ENCODE data around the gene SLC12A8. TPM values are rescaled to one million over a fixed set of nuclear protein-coding genes. Genes with fewer than 3 reads are reported as not detected.

The SLC12A8 gene
- polyA plus RNA-seq, 3 donors, result 4.7 to 8.3 (median 5.6) TPM

- no peak for DNase-seq (ENCODE audit: extremely low read depth in 1 of 11, low read depth in 9 of 11, low spot score in 4 of 11)
Measured at GRCh38 chr3:125191256-125191655, 21.3 kb downstream of the SLC12A8 start.

GRCh38 chr3:125190786-125191185 lies 21.8 kb downstream of the SLC12A8 start:
- no peak for DNase-seq (ENCODE audit: extremely low read depth in 1 of 11, low read depth in 9 of 11, low spot score in 4 of 11)

GRCh38 chr3:125189378-125190165 lies 23.0 kb downstream of the SLC12A8 start:
- no peak for DNase-seq (ENCODE audit: extremely low read depth in 1 of 11, low read depth in 9 of 11, low spot score in 4 of 11)

GRCh38 chr3:125188955-125189354 lies 23.6 kb downstream of the SLC12A8 start:
- no peak for DNase-seq (ENCODE audit: extremely low read depth in 1 of 11, low read depth in 9 of 11, low spot score in 4 of 11)

GRCh38 chr3:125187599-125187910 lies 25.0 kb downstream of the SLC12A8 start:
- DNase-seq (ENCODE audit: extremely low read depth in 1 of 11, low read depth in 9 of 11, low spot score in 4 of 11), result no peak

GRCh38 chr3:125186800-125187598 lies 25.5 kb downstream of the SLC12A8 start:
- no peak for DNase-seq (ENCODE audit: extremely low read depth in 1 of 11, low read depth in 9 of 11, low spot score in 4 of 11)

- peak in 2 of 11 donors; percentile 20 to 43 for DNase-seq (ENCODE audit: extremely low read depth in 1 of 11, low read depth in 9 of 11, low spot score in 4 of 11)
Measured at GRCh38 chr3:125186261-125186787, 26.2 kb downstream of the SLC12A8 start.

- DNase-seq (ENCODE audit: extremely low read depth in 1 of 11, low read depth in 9 of 11, low spot score in 4 of 11), result no peak
Measured at GRCh38 chr3:125185805-125186204, 26.7 kb downstream of the SLC12A8 start.

- DNase-seq (ENCODE audit: extremely low read depth in 1 of 11, low read depth in 9 of 11, low spot score in 4 of 11), result no peak
Measured at GRCh38 chr3:125179884-125180240, 32.7 kb downstream of the SLC12A8 start.

GRCh38 chr3:125179143-125179883 lies 33.2 kb downstream of the SLC12A8 start:
- no peak for DNase-seq (ENCODE audit: extremely low read depth in 1 of 11, low read depth in 9 of 11, low spot score in 4 of 11)

GRCh38 chr3:125177746-125178145 lies 34.8 kb downstream of the SLC12A8 start:
- no peak for DNase-seq (ENCODE audit: extremely low read depth in 1 of 11, low read depth in 9 of 11, low spot score in 4 of 11)

- no peak for DNase-seq (ENCODE audit: extremely low read depth in 1 of 11, low read depth in 9 of 11, low spot score in 4 of 11)
Measured at GRCh38 chr3:125175295-125176078, 37.1 kb downstream of the SLC12A8 start.

- no peak for DNase-seq (ENCODE audit: extremely low read depth in 1 of 11, low read depth in 9 of 11, low spot score in 4 of 11)
Measured at GRCh38 chr3:125172346-125172745, 40.2 kb downstream of the SLC12A8 start.

- no peak for DNase-seq (ENCODE audit: extremely low read depth in 1 of 11, low read depth in 9 of 11, low spot score in 4 of 11)
Measured at GRCh38 chr3:125168711-125169393, 43.7 kb downstream of the SLC12A8 start.

GRCh38 chr3:125166599-125167136 lies 45.9 kb downstream of the SLC12A8 start:
- no peak for DNase-seq (ENCODE audit: extremely low read depth in 1 of 11, low read depth in 9 of 11, low spot score in 4 of 11)

- no peak for DNase-seq (ENCODE audit: extremely low read depth in 1 of 11, low read depth in 9 of 11, low spot score in 4 of 11)
Measured at GRCh38 chr3:125165948-125166553, 46.5 kb downstream of the SLC12A8 start.

- no peak for DNase-seq (ENCODE audit: extremely low read depth in 1 of 11, low read depth in 9 of 11, low spot score in 4 of 11)
Measured at GRCh38 chr3:125165189-125165947, 47.2 kb downstream of the SLC12A8 start.

All from renal cortex interstitium (tissue), 11 donors.